ENCODE data around the gene HS1BP3. TPM values are rescaled to one million over a fixed set of nuclear protein-coding genes. Genes with fewer than 3 reads are reported as not detected.

Gene HS1BP3
- total and polyA plus RNA-seq, 2 of the 13 experiments (the other 11 are each of a cell fraction or from before 2014, with no cell fraction given): 15.2 to 22.0 TPM

DNA sequence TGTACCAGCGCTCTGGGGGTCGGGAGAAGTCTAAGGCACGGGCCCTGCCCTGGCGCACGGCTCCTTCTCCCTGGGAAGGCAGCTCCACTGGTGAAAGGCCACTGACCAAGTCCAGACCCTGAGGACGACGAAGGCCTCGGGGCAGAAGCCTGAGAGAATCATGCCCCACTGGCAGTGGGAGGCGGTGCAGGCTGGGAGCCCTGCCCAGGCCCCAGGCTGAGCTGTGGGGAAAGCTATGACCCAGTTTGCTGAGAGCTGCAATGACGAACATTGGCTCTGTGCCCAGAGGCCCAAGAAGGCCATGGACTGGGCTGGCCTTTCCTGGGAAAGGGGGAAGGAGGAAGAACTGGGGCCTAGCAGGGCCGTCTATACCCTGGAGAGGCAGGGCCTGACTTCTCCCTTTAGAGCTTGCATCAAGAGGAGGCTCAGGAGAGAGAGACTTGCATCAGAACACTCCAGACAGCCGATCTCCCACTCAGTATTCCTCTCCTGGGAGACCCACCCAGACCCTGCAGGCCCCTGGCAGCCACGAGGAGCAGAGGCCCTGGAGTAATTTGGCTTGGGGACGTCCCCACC is 32.9 kb downstream of the HS1BP3 start (continued):
- TF ChIP-seq, protein P1, sequence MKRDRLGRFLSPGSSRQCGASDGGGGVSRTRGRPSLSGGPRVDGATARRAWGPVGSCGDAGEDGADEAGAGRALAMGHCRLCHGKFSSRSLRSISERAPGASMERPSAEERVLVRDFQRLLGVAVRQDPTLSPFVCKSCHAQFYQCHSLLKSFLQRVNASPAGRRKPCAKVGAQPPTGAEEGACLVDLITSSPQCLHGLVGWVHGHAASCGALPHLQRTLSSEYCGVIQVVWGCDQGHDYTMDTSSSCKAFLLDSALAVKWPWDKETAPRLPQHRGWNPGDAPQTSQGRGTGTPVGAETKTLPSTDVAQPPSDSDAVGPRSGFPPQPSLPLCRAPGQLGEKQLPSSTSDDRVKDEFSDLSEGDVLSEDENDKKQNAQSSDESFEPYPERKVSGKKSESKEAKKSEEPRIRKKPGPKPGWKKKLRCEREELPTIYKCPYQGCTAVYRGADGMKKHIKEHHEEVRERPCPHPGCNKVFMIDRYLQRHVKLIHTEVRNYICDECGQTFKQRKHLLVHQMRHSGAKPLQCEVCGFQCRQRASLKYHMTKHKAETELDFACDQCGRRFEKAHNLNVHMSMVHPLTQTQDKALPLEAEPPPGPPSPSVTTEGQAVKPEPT (CRISPR knock-in tag; IDR thresholded peaks at IDR 0.05; ENCODE audit: low read depth): no peak
- TF ChIP-seq PPARG (CRISPR knock-in tag; conservative IDR thresholded peaks at IDR 0.05) (peak; percentile 64), KLF9 (CRISPR knock-in tag; IDR thresholded peaks at IDR 0.05; ENCODE audit: low read depth) (no peak), ZBTB25 (CRISPR knock-in tag; IDR thresholded peaks at IDR 0.05) (0 out of 2 replicates have a peak, but pooled peaks have one; percentile 22), ZBTB21 (CRISPR knock-in tag; IDR thresholded peaks at IDR 0.05) (no peak), RELA (CRISPR knock-in tag; IDR thresholded peaks at IDR 0.05) (peak; percentile 70; the same call in 1 of the 2 replicates), KLF6 (CRISPR knock-in tag; IDR thresholded peaks at IDR 0.05) (no peak), HMG20A (CRISPR knock-in tag; IDR thresholded peaks at IDR 0.05; ENCODE audit: borderline replicate concordance) (peak; percentile 50; the same call in 1 of the 2 replicates), PAWR (CRISPR knock-in tag; IDR thresholded peaks at IDR 0.05; ENCODE audit: borderline replicate concordance) (no peak), SP4 (CRISPR knock-in tag; IDR thresholded peaks at IDR 0.05) (0 out of 2 replicates have a peak, but pooled peaks have one; percentile 17), ZKSCAN1 (IDR thresholded peaks at IDR 0.05; ENCODE audit: low read length) (peak; percentile 55), ZNF207 (IDR thresholded peaks at IDR 0.05; ENCODE audit: borderline replicate concordance) (no peak), U2AF1 (optimal IDR thresholded peaks at IDR 0.05; ENCODE audit: low read depth, low read length) (no peak), MAFK (conservative IDR thresholded peaks at IDR 0.05 in 1 of 2, IDR thresholded peaks at IDR 0.05 in 1 of 2; ENCODE audit: low read length in 2 of 2) (0 out of 4 replicates have a peak, but pooled peaks have one; percentile 2 to 33), SOX13 (IDR thresholded peaks at IDR 0.05) (no peak), SOX13 (CRISPR knock-in tag; conservative IDR thresholded peaks at IDR 0.05 in 1 of 2, IDR thresholded peaks at IDR 0.05 in 1 of 2) (peak in 1 of 2 experiments; percentile 44; a peak in 1 of 4 replicates)
- TF ChIP-seq, protein P2, sequence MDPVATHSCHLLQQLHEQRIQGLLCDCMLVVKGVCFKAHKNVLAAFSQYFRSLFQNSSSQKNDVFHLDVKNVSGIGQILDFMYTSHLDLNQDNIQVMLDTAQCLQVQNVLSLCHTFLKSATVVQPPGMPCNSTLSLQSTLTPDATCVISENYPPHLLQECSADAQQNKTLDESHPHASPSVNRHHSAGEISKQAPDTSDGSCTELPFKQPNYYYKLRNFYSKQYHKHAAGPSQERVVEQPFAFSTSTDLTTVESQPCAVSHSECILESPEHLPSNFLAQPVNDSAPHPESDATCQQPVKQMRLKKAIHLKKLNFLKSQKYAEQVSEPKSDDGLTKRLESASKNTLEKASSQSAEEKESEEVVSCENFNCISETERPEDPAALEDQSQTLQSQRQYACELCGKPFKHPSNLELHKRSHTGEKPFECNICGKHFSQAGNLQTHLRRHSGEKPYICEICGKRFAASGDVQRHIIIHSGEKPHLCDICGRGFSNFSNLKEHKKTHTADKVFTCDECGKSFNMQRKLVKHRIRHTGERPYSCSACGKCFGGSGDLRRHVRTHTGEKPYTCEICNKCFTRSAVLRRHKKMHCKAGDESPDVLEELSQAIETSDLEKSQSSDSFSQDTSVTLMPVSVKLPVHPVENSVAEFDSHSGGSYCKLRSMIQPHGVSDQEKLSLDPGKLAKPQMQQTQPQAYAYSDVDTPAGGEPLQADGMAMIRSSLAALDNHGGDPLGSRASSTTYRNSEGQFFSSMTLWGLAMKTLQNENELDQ (CRISPR knock-in tag; IDR thresholded peaks at IDR 0.05; ENCODE audit: borderline replicate concordance): peak; percentile 27; the same call in 1 of the 2 replicates
- TF ChIP-seq, protein P3, sequence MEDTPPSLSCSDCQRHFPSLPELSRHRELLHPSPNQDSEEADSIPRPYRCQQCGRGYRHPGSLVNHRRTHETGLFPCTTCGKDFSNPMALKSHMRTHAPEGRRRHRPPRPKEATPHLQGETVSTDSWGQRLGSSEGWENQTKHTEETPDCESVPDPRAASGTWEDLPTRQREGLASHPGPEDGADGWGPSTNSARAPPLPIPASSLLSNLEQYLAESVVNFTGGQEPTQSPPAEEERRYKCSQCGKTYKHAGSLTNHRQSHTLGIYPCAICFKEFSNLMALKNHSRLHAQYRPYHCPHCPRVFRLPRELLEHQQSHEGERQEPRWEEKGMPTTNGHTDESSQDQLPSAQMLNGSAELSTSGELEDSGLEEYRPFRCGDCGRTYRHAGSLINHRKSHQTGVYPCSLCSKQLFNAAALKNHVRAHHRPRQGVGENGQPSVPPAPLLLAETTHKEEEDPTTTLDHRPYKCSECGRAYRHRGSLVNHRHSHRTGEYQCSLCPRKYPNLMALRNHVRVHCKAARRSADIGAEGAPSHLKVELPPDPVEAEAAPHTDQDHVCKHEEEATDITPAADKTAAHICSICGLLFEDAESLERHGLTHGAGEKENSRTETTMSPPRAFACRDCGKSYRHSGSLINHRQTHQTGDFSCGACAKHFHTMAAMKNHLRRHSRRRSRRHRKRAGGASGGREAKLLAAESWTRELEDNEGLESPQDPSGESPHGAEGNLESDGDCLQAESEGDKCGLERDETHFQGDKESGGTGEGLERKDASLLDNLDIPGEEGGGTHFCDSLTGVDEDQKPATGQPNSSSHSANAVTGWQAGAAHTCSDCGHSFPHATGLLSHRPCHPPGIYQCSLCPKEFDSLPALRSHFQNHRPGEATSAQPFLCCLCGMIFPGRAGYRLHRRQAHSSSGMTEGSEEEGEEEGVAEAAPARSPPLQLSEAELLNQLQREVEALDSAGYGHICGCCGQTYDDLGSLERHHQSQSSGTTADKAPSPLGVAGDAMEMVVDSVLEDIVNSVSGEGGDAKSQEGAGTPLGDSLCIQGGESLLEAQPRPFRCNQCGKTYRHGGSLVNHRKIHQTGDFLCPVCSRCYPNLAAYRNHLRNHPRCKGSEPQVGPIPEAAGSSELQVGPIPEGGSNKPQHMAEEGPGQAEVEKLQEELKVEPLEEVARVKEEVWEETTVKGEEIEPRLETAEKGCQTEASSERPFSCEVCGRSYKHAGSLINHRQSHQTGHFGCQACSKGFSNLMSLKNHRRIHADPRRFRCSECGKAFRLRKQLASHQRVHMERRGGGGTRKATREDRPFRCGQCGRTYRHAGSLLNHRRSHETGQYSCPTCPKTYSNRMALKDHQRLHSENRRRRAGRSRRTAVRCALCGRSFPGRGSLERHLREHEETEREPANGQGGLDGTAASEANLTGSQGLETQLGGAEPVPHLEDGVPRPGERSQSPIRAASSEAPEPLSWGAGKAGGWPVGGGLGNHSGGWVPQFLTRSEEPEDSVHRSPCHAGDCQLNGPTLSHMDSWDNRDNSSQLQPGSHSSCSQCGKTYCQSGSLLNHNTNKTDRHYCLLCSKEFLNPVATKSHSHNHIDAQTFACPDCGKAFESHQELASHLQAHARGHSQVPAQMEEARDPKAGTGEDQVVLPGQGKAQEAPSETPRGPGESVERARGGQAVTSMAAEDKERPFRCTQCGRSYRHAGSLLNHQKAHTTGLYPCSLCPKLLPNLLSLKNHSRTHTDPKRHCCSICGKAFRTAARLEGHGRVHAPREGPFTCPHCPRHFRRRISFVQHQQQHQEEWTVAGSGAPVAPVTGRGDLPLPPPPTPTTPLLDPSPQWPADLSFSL (CRISPR knock-in tag; IDR thresholded peaks at IDR 0.05): no peak

Measured in HepG2 (cell line).